Gastroesophageal sphincter (tissue), 4 donors: ENCODE data around the gene KCNAB1. TPM values are rescaled to one million over a fixed set of nuclear protein-coding genes. Genes with fewer than 3 reads are reported as not detected.

Experiments used
- ATAC-seq: fragments of 150-250 bp; one replicate; pipeline ENCODE4 v1.9.1; 2016; ENCODE audit warnings: mild to moderate bottlenecking, moderate library complexity
- H3K27ac ChIP-seq, 4 donors: fragments of 200-600 bp; sonication (generic) in 3 of 4; 1 replicate in 3 of 4; 2 replicates in 1 of 4; pipeline ENCODE4 v1.5.1; 2016 to 2019
- H3K27me3 ChIP-seq: fragments of 200-600 bp; sonication (generic); one replicate; pipeline ENCODE4 v1.5.1; 2019
- H3K36me3 ChIP-seq, 2 donors: fragments of 200-600 bp; sonication (generic); one replicate each; pipeline ENCODE4 v1.5.1; 2019; ENCODE audit warnings: control low read depth in 1 of 2
- H3K4me1 ChIP-seq, 3 donors: fragments of 200-600 bp; sonication (generic); 1 replicate in 2 of 3; 2 replicates in 1 of 3; pipeline ENCODE4 v1.5.1; 2016 to 2019; ENCODE audit warnings: control low read depth in 2 of 3
- H3K4me3 ChIP-seq, 2 donors: fragments of 200-600 bp; sonication (generic); one replicate each; pipeline ENCODE4 v1.5.1; 2019; ENCODE audit warnings: mild to moderate bottlenecking in 1 of 2, moderate library complexity in 1 of 2
- H3K9me3 ChIP-seq, 3 donors: fragments of 200-600 bp; sonication (generic); one replicate each; pipeline ENCODE4 v1.5.1; 2017 to 2019; ENCODE audit warnings: control low read depth in 2 of 3
- CTCF ChIP-seq, 4 experiments: fragments of 200-600 bp in 2 of 4; fragments of 450-650 bp in 2 of 4; sonication (generic) in 1 of 4; IDR thresholded peaks; one replicate each; pipeline ENCODE4 v1.5.1; 2017 to 2019; ENCODE audit warnings: antibody characterized with exemption in 4 of 4, mild to moderate bottlenecking in 2 of 4, moderate library complexity in 2 of 4
- EP300 ChIP-seq: sonication (generic); formaldehyde crosslinking; IDR thresholded peaks from one replicate; pipeline ENCODE4 v1.6.1; 2017; ENCODE audit warnings: antibody characterized with exemption, mild to moderate bottlenecking
- POLR2A ChIP-seq, 2 donors: fragments of 450-650 bp; IDR thresholded peaks; one replicate each; pipeline ENCODE4 v1.6.1; 2017; ENCODE audit warnings: antibody characterized with exemption in 2 of 2, mild to moderate bottlenecking in 2 of 2, moderate library complexity in 1 of 2
- POLR2AphosphoS5 ChIP-seq: sonication (generic); formaldehyde crosslinking; IDR thresholded peaks from one replicate; pipeline ENCODE4 v1.6.1; 2017; ENCODE audit warnings: antibody characterized with exemption
- WGBS, 2 donors: methylation state at CpG; one replicate each; pipeline ENCODE4 v1.1.5; 2018; ENCODE audit warnings: low coverage in 1 of 2; 5-methylcytosine and 5-hydroxymethylcytosine counted together
- total RNA-seq, 4 donors: library from RNA; depleted of rRNA; stranded (reverse); fragments of >200 nt; gene quantifications; one replicate each; pipeline ENCODE4 v1.1.0, GENCODE V29; 2016

Gene KCNAB1
- total RNA-seq, 4 donors from 2014 or later, result 0.31 to 6.3 (median 1.9) TPM

GRCh38 chr3:156161172-156161571, 40.8 kb downstream of the KCNAB1 start:
- Histone ChIP-seq H3K36me3 (no peaks in the 10 kb centered on the region), H3K4me1 (no peaks in the 10 kb centered on the region), H3K27me3 (no peaks in the 10 kb centered on the region), H3K9me3 (no peaks in the 10 kb centered on the region), H3K4me3 (no peak overlapping the region), H3K27ac (no peak overlapping the region)
- ATAC-seq, result no peak
- 69% methylated on average over 1 of the region's 1 CpG; no CpG with 5 or more reads in 1 of the 2 donors for WGBS, 2 donors
- TF ChIP-seq POLR2A (IDR thresholded peaks at IDR 0.05), result no peak
- no peak for TF ChIP-seq POLR2AphosphoS5
- no peak for TF ChIP-seq EP300
- no peak for TF ChIP-seq CTCF (IDR thresholded peaks at IDR 0.05)

GRCh38 chr3:156163848-156164247, 43.5 kb downstream of the KCNAB1 start:
- Histone ChIP-seq H3K27ac (no peak overlapping the region), H3K27me3 (no peaks in the 10 kb centered on the region), H3K4me1 (no peaks in the 10 kb centered on the region), H3K36me3 (no peaks in the 10 kb centered on the region), H3K9me3 (no peaks in the 10 kb centered on the region), H3K4me3 (no peak overlapping the region)
- WGBS, 2 donors, result 31 to 53% methylated on average over 2 of the region's 2 CpGs
- TF ChIP-seq POLR2A (IDR thresholded peaks at IDR 0.05) (no peak), EP300 (no peak), POLR2AphosphoS5 (no peak), CTCF (IDR thresholded peaks at IDR 0.05) (no peak)
- no peak for ATAC-seq

GRCh38 chr3:156166808-156167207, 46.4 kb downstream of the KCNAB1 start:
- ATAC-seq, result no peak

GRCh38 chr3:156170571-156170970, 50.2 kb downstream of the KCNAB1 start:
- TF ChIP-seq POLR2A (IDR thresholded peaks at IDR 0.05) (no peak), CTCF (IDR thresholded peaks at IDR 0.05) (no peak), POLR2AphosphoS5 (no peak), EP300 (no peak)
- H3K27me3 ChIP-seq, result no peaks in the 10 kb centered on the region

More at GRCh38 chr3:156166808-156167207, 46.4 kb downstream of the KCNAB1 start:
- Histone ChIP-seq H3K27ac (no peak overlapping the region), H3K4me1 (peaks cover 0 to 4% (median 0%) of the 10 kb centered on the region in 3 donors), H3K4me3 (no peak overlapping the region), H3K27me3 (no peaks in the 10 kb centered on the region), H3K36me3 (no peaks in the 10 kb centered on the region), H3K9me3 (no peaks in the 10 kb centered on the region)
- TF ChIP-seq EP300, result no peak
- no peak for TF ChIP-seq CTCF (IDR thresholded peaks at IDR 0.05)
- no peak for TF ChIP-seq POLR2AphosphoS5
- TF ChIP-seq POLR2A (IDR thresholded peaks at IDR 0.05), result no peak
- WGBS, 2 donors, result 69 to 84% methylated on average over 4 of the region's 4 CpGs

More at GRCh38 chr3:156170571-156170970, 50.2 kb downstream of the KCNAB1 start:
- no peak for ATAC-seq
- Histone ChIP-seq H3K36me3 (no peaks in the 10 kb centered on the region), H3K27ac (no peak overlapping the region), H3K9me3 (no peaks in the 10 kb centered on the region), H3K4me1 (peaks cover 0 to 7% (median 0%) of the 10 kb centered on the region in 3 donors), H3K4me3 (no peak overlapping the region)
